GM19463 (cell line): ENCODE results near the gene SDS.

Experiments
- ATAC-seq: cut with Tn5 transposase; IDR thresholded peaks from one replicate; pipeline ENCODE4 v1.9.1; 2021; ENCODE audit warnings: mild to moderate bottlenecking, moderate library complexity; ENCODE audit not compliant: unreplicated experiment

The SDS gene

GRCh38 chr12:113425960-113426453, 22.3 kb upstream of the SDS start:
- ATAC-seq, result no peak

GRCh38 chr12:113424915-113425823, 21.5 kb upstream of the SDS start:
- ATAC-seq, result no peak

- no peak for ATAC-seq
Measured at GRCh38 chr12:113424456-113424855, 20.8 kb upstream of the SDS start.

- ATAC-seq, result no peak
Measured at GRCh38 chr12:113422886-113423669, 19.4 kb upstream of the SDS start.

GRCh38 chr12:113422030-113422885, 18.6 kb upstream of the SDS start, which contains the start of gene SDSL:
TSS of gene SDSL (plus strand) at chr12:113422380. CDS start at chr12:113427983, 5,603 bp downstream.
- peak; percentile 84 for ATAC-seq

- no peak for ATAC-seq
Measured at GRCh38 chr12:113420996-113421595, 17.4 kb upstream of the SDS start.

- ATAC-seq, result no peak
Measured at GRCh38 chr12:113418213-113418879, 14.7 kb upstream of the SDS start.

- no peak for ATAC-seq
Measured at GRCh38 chr12:113416091-113416754, 12.5 kb upstream of the SDS start.

- no peak for ATAC-seq
Measured at GRCh38 chr12:113414519-113415038, 10.9 kb upstream of the SDS start.

GRCh38 chr12:113413488-113413939, 9.8 kb upstream of the SDS start:
- ATAC-seq, result no peak

GRCh38 chr12:113409462-113410124, 5.9 kb upstream of the SDS start:
- no peak for ATAC-seq

- no peak for ATAC-seq
Measured at GRCh38 chr12:113408756-113409298, 5.1 kb upstream of the SDS start.

GRCh38 chr12:113407931-113408600, 4.4 kb upstream of the SDS start:
- no peak for ATAC-seq

- ATAC-seq, result no peak
Measured at GRCh38 chr12:113405694-113406093, 2.0 kb upstream of the SDS start.

- no peak for ATAC-seq
Measured at GRCh38 chr12:113402586-113403260, 964 bp downstream of the SDS start.

GRCh38 chr12:113401066-113402000, 2.4 kb downstream of the SDS start:
- ATAC-seq, result no peak
